Measurements from ENCODE around the gene ZNF736. TPM values are rescaled to one million over a fixed set of nuclear protein-coding genes. Genes with fewer than 3 reads are reported as not detected.

The ZNF736 gene
- total RNA-seq, result 10 to 100 TPM in 3 of 4 donors, 1 to 10 TPM in 1; 7.3 to 21.1 (median 14.5) TPM

GRCh38 chr7:64313740-64314491 lies at the start of gene ZNF736:
Gene ZNF736 (plus strand): TSS chr7:64313961. CDS start chr7:64314151, 190 bp downstream.
- no peak for TF ChIP-seq CTCF (IDR thresholded peaks at IDR 0.05; ENCODE audit: low read depth)

GRCh38 chr7:64266341-64266919 lies 47.3 kb upstream of the ZNF736 start:
- TF ChIP-seq CTCF (IDR thresholded peaks at IDR 0.05; ENCODE audit: low read depth), result no peak

- TF ChIP-seq CTCF (IDR thresholded peaks at IDR 0.05; ENCODE audit: low read depth), result no peak
Observed at GRCh38 chr7:64277630-64278029, 36.1 kb upstream of the ZNF736 start.

- TF ChIP-seq CTCF (IDR thresholded peaks at IDR 0.05; ENCODE audit: low read depth), result no peak
Observed at GRCh38 chr7:64294701-64295420, 18.9 kb upstream of the ZNF736 start.

- TF ChIP-seq CTCF (IDR thresholded peaks at IDR 0.05; ENCODE audit: low read depth), result no peak
Observed at GRCh38 chr7:64300641-64301405, 12.9 kb upstream of the ZNF736 start.

GRCh38 chr7:64307254-64308015 lies 6.3 kb upstream of the ZNF736 start:
- no peak for TF ChIP-seq CTCF (IDR thresholded peaks at IDR 0.05; ENCODE audit: low read depth)

Measured in subcutaneous adipose tissue (tissue), 4 donors.